Endothelial cell of umbilical vein (primary cell): ENCODE measurements around the gene ASAP2. TPM values are rescaled to one million over a fixed set of nuclear protein-coding genes. Genes with fewer than 3 reads are reported as not detected.

ENCODE experiments used
- BruUV-seq: library from RNA; stranded (reverse); fragments of 400-500 nt; replicated peaks from 2 replicates; lab custom pipeline; 2021; lab: Mats Ljungman, UMichigan
- CTCF ChIA-PET: fragments of 300-600, 350-600 bp; sonication (Branson Sonifier 250); formaldehyde crosslinking; loops from one replicate; lab custom pipeline; 2021; ENCODE audit warnings: antibody characterized with exemption, inconsistent platforms; lab: Charles Lee
- POLR2A ChIA-PET: fragments of 300-600, 350-600 bp; sonication (Branson Sonifier 250); formaldehyde crosslinking; loops from one replicate; lab custom pipeline; 2021; ENCODE audit warnings: antibody characterized with exemption, inconsistent platforms; lab: Charles Lee
- DNase-seq: peaks from one replicate; pipeline ENCODE4 v3.0.0-alpha.2; 2011; ENCODE audit warnings: low read depth, low spot score
- FAIRE-seq: peaks from 2 replicates; lab custom pipeline; 2011; peaks lifted over from hg19 to GRCh38; lab: Jason Lieb, UNC
- H2AFZ ChIP-seq: 2 replicates; pipeline ENCODE4 v1.6.0; 2012; ENCODE audit warnings: low read depth, low read length, control low read depth, inconsistent platforms
- H3K27ac ChIP-seq: 2 replicates; pipeline ENCODE4 v1.5.1; 2011; ENCODE audit warnings: low read depth, mild to moderate bottlenecking, control low read depth, low read length, moderate library complexity; ENCODE audit not compliant: insufficient read depth
- H3K27me3 ChIP-seq, 2 experiments: 2 replicates each; pipeline versions ENCODE4 v1.6.0 to v1.6.1; 2011; ENCODE audit warnings: low read length in 2 of 2, mixed read lengths in 1 of 2; ENCODE audit not compliant: control insufficient read depth in 2 of 2, insufficient read depth in 2 of 2
- H3K36me3 ChIP-seq, 2 experiments: 2 replicates in 1 of 2; 3 replicates in 1 of 2; pipeline ENCODE4 v1.5.1; 2011; ENCODE audit warnings: low read length in 2 of 2, mild to moderate bottlenecking in 1 of 2, moderate library complexity in 1 of 2; ENCODE audit not compliant: control insufficient read depth in 2 of 2, insufficient read depth in 2 of 2; ENCODE audit errors: extremely low read depth in 1 of 2
- H3K4me1 ChIP-seq: 3 replicates; pipeline ENCODE4 v1.5.1; 2011; ENCODE audit warnings: mild to moderate bottlenecking, low read length; ENCODE audit not compliant: control insufficient read depth, insufficient read depth; ENCODE audit errors: extremely low read depth
- H3K4me2 ChIP-seq: 2 replicates; pipeline ENCODE4 v1.6.1; 2011; ENCODE audit warnings: low read length, control low read depth, mixed read lengths; ENCODE audit not compliant: insufficient read depth
- H3K4me3 ChIP-seq, 3 experiments: fragments of 200-600 bp in 1 of 3; sonication (generic), shearing (Covaris generic) in 1 of 3; replicated peaks in 1 of 3; 2 replicates each; pipeline ENCODE4 v1.5.1; 2011 to 2016; ENCODE audit warnings: control low read depth in 3 of 3, low read length in 3 of 3, mild to moderate bottlenecking in 2 of 3, inconsistent platforms in 1 of 3, low read depth in 1 of 3, moderate library complexity in 1 of 3; ENCODE audit not compliant: insufficient read depth in 1 of 3
- H3K79me2 ChIP-seq: 2 replicates; pipeline ENCODE4 v1.6.0; 2012; ENCODE audit warnings: low read length, inconsistent platforms; ENCODE audit not compliant: control insufficient read depth, insufficient read depth
- H3K9ac ChIP-seq: replicated peaks from 2 replicates; pipeline ENCODE3; 2011; ENCODE audit warnings: low read length, control low read depth; ENCODE audit not compliant: insufficient read depth; ENCODE audit errors: extremely low read depth
- H3K9me1 ChIP-seq: replicated peaks from 3 replicates; pipeline ENCODE4 v1.6.0; 2011; ENCODE audit warnings: mild to moderate bottlenecking, low read length; ENCODE audit not compliant: control insufficient read depth, insufficient read depth; ENCODE audit errors: extremely low read depth
- H3K9me3 ChIP-seq: replicated peaks from 2 replicates; pipeline ENCODE4 v1.5.1; 2012; ENCODE audit warnings: low read length, inconsistent platforms; ENCODE audit not compliant: control insufficient read depth, insufficient read depth
- H4K20me1 ChIP-seq: replicated peaks from 2 replicates; pipeline ENCODE3; 2011; ENCODE audit warnings: mild to moderate bottlenecking, low read length; ENCODE audit not compliant: control insufficient read depth, insufficient read depth; ENCODE audit errors: extremely low read depth
- CTCF ChIP-seq, 2 donors: IDR thresholded peaks; 1 replicate in 1 of 2; 2 replicates in 1 of 2; pipeline ENCODE4 v1.5.1; 2011; ENCODE audit warnings: low read length in 2 of 2, mild to moderate bottlenecking in 2 of 2, moderate library complexity in 2 of 2, control low read depth in 1 of 2, inconsistent platforms in 1 of 2, low read depth in 1 of 2; ENCODE audit not compliant: insufficient read depth in 1 of 2; ENCODE audit errors: extremely low read depth in 1 of 2
- EZH2 ChIP-seq: IDR thresholded peaks from 2 replicates; pipeline ENCODE4 v1.6.1; 2012; ENCODE audit warnings: borderline replicate concordance, low read depth, mild to moderate bottlenecking, moderate library complexity, low read length, inconsistent platforms; ENCODE audit not compliant: severe bottlenecking
- FOS ChIP-seq: IDR thresholded peaks from 2 replicates; pipeline ENCODE4 v1.6.1; 2011; ENCODE audit warnings: mild to moderate bottlenecking, low read length, moderate library complexity, borderline replicate concordance; ENCODE audit not compliant: insufficient read depth
- GATA2 ChIP-seq: IDR thresholded peaks from 2 replicates; pipeline ENCODE4 v1.7.0; 2011; ENCODE audit warnings: low read depth, mild to moderate bottlenecking, moderate library complexity, mixed read lengths, low read length; ENCODE audit not compliant: insufficient read length, insufficient read depth
- JUN ChIP-seq: IDR thresholded peaks from 2 replicates; pipeline ENCODE4 v1.6.1; 2011; ENCODE audit warnings: borderline replicate concordance, low read depth; ENCODE audit not compliant: insufficient read length, insufficient read depth
- MAX ChIP-seq: IDR thresholded peaks from 2 replicates; pipeline ENCODE4 v1.6.1; 2011; ENCODE audit not compliant: insufficient read depth, insufficient read length
- MYC ChIP-seq: IDR thresholded peaks from one replicate; pipeline ENCODE4 v1.6.1; 2011; ENCODE audit warnings: mild to moderate bottlenecking, low read depth, low read length
- POLR2A ChIP-seq: IDR thresholded peaks from 2 replicates; pipeline ENCODE4 v1.6.1; 2012; ENCODE audit warnings: low read depth, mild to moderate bottlenecking, control low read depth, low read length
- POLR2AphosphoS5 ChIP-seq: IDR thresholded peaks from 2 replicates; pipeline ENCODE4 v1.6.1; 2012; ENCODE audit warnings: low read depth, mild to moderate bottlenecking, control low read depth, low read length, moderate library complexity; ENCODE audit not compliant: insufficient read depth
- dilution Hi-C: fragments of 300-500 bp; cut with MboI; formaldehyde crosslinking; loops from one replicate; pipeline ENCODE4 v1.15.0; 2019; ENCODE audit warnings: low sequenced_read_pairs; ENCODE audit not compliant: extremely low pct_ligation_motif_present
- intact Hi-C: fragments of 100-400 bp; cut with micrococcal nuclease; formaldehyde crosslinking; loops from one replicate; pipeline ENCODE4 v1.10.0; 2022
- polyA plus RNA-seq, 4 experiments: library from polyadenylated mRNA; depleted of rRNA in 3 of 4; stranded (reverse) in 3 of 4; unstranded in 1 of 4; fragments of >200 nt; gene quantifications; 2 replicates each; pipeline versions ENCODE4 v1.2.1 to v1.2.3, GENCODE V29; 2011 to 2012; ENCODE audit warnings: missing spikeins in 1 of 4
- total RNA-seq: library from RNA; stranded (reverse); gene quantifications from 2 replicates; pipeline ENCODE4 v1.2.3, GENCODE V29; 2021

ASAP2 gene
- total and polyA plus RNA-seq, 2 donors (not counting 3 experiments of a cell fraction or from before 2014, with no cell fraction given) = 31.1 to 79.2 TPM

- dilution Hi-C loops = no loop called here
- H2AFZ ChIP-seq = no peak overlapping the region
- no peak for FAIRE-seq
- no peaks in the 10 kb centered on the region for H3K9me3 ChIP-seq
- no peak overlapping the region for H3K9ac ChIP-seq
- H3K36me3 ChIP-seq = peaks cover 2 to 10% of the 10 kb centered on the region in 2 experiments
- H3K4me2 ChIP-seq = no peak overlapping the region
- ChIA-PET POLR2A (interaction anchor here (0.7 kb wide), 1 partner anchor 154 kb away, joined by 3 read pairs; no protein-coding TSS in a partner anchor), CTCF (interaction anchor here (1.2 kb wide), 1 partner anchor 11 kb away, joined by 3 read pairs; no protein-coding TSS in a partner anchor)
- no peaks in the 10 kb centered on the region for H3K4me1 ChIP-seq
- H3K4me3 ChIP-seq = no peak overlapping the region
- H3K79me2 ChIP-seq = peaks cover 41% of the 10 kb centered on the region
- TF ChIP-seq JUN (no peak), MAX (no peak), GATA2 (no peak), MYC (no peak)
- intact Hi-C loops = no loop called here
- no peak for DNase-seq
- no peaks in the 10 kb centered on the region for H4K20me1 ChIP-seq
- no TSS peak for BruUV-seq
- H3K27me3 ChIP-seq = no peaks in the 10 kb centered on the region
- no peak overlapping the region for H3K27ac ChIP-seq
- H3K9me1 ChIP-seq = no peaks in the 10 kb centered on the region
Measured at GRCh38 chr2:9415516-9416169, 209.0 kb downstream of the ASAP2 start.

GRCh38 chr2:9416267-9416961 lies 209.8 kb downstream of the ASAP2 start:
- Histone ChIP-seq H3K79me2 (peaks cover 47% of the 10 kb centered on the region), H3K4me3 (no peak overlapping the region), H3K27me3 (no peaks in the 10 kb centered on the region), H3K9me3 (no peaks in the 10 kb centered on the region), H3K27ac (no peak overlapping the region), H3K4me2 (no peak overlapping the region), H3K4me1 (no peaks in the 10 kb centered on the region), H4K20me1 (no peaks in the 10 kb centered on the region), H2AFZ (no peak overlapping the region), H3K9ac (no peak overlapping the region), H3K36me3 (peaks cover 0 to 9% of the 10 kb centered on the region in 2 experiments), H3K9me1 (no peaks in the 10 kb centered on the region)
- ChIA-PET POLR2A (no interaction called here), CTCF (no interaction called here)
- dilution Hi-C loops = no loop called here
- no peak for TF ChIP-seq EZH2
- TF ChIP-seq JUN = no peak
- no peak for TF ChIP-seq FOS
- no peak for TF ChIP-seq CTCF (IDR thresholded peaks at IDR 0.05; ENCODE audit: extremely low read depth in 1 of 2, insufficient read depth in 1 of 2, low read depth in 1 of 2, low read length in 2 of 2)
- TF ChIP-seq POLR2A = no peak
- no peak for TF ChIP-seq MAX
- no peak for TF ChIP-seq GATA2
- no peak for TF ChIP-seq MYC
- TF ChIP-seq POLR2AphosphoS5 = no peak
- intact Hi-C loops = no loop called here
- FAIRE-seq = no peak
- no TSS peak for BruUV-seq
- no peak for DNase-seq
